H1 (cell line): ENCODE results near the gene FAM184B. TPM values are rescaled to one million over a fixed set of nuclear protein-coding genes. Genes with fewer than 3 reads are reported as not detected.

Source experiments
- POLR2AphosphoS5 ChIP-seq: IDR thresholded peaks from 2 replicates; pipeline ENCODE4 v1.6.1; 2011; ENCODE audit warnings: low read depth, low read length
- SP1 ChIP-seq: IDR thresholded peaks from 2 replicates; pipeline ENCODE4 v1.6.1; 2011; ENCODE audit warnings: low read depth, low read length
- polyA plus RNA-seq, 7 experiments: library from polyadenylated mRNA; depleted of rRNA in 3 of 7; stranded (reverse) in 5 of 7; unstranded in 2 of 7; fragments of >200 nt in 5 of 7; fragments of 200-250 nt in 2 of 7; gene quantifications; 1 replicate in 5 of 7; 2 replicates in 1 of 7; 4 replicates in 1 of 7; pipeline versions ENCODE4 v1.2.1 to v1.2.3, GENCODE V29; 2011 to 2013; ENCODE audit warnings: missing spikeins in 2 of 7, mixed read lengths in 2 of 7
- total RNA-seq: library from RNA; stranded (reverse); fragmentation: NEBNext Ultra II Directional; extraction: Animal tissue kit (Norgen Biotek cat#: 25700); gene quantifications from 2 replicates; pipeline ENCODE4 v1.2.1, GENCODE V29; 2021

Gene FAM184B
- total and polyA plus RNA-seq, 2 of the 8 experiments (the other 6 are each of a cell fraction or from before 2014, with no cell fraction given): 0.05 to 0.39 TPM

GRCh38 chr4:17781300-17782287, at the start of gene FAM184B (continued):
- TF ChIP-seq POLR2AphosphoS5: no peak
- TF ChIP-seq SP1: no peak
